Measurements from ENCODE around the gene DPF3.

Gene DPF3

DNA sequence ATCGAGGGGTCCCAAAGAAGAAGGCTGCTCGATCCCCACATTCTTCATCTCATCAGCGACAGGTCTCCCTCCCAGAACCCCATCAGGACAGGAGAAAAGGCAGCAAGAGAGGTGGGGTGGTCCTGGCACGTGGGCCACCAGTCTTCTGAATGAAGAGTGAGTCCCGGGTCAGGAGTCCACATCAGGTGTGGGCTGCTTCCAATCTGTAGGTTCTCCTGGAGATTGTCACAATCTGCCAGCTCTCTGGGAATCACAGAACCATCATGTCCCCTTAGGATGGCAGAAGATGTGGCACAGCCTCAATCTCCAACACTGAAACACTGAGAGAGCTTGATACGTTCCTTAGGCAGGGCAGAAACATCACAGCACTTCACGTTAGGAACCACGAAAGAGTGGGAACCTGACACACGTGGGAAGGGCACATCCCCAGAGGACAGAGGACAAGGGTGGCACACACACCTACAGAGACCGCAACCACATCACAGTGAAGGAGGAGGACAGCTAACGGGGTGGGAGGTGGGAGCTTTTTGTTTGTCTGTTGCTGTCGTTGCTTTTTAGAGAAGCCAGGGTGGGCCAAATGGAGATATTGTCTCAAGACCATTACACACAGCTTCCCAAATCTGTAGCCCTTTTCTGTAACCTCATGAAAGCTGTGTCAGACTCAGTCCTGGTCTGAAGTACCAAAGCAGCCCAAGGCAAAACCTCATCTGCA lies 284.5 kb downstream of the DPF3 start:
- Mint-ChIP-seq H3K27ac (no peak overlapping the region), H3K27me3 (peaks cover 6 to 19% of the 10 kb centered on the region in 2 donors), H3K4me1 (peaks cover 9 to 17% of the 10 kb centered on the region in 2 donors), H3K36me3 (no peaks in the 10 kb centered on the region), H3K9me3 (no peaks in the 10 kb centered on the region), H3K4me3 (no peak overlapping the region)
- ATAC-seq (replicated peaks) (no peak), DNase-seq (no peak)

- DNase-seq: no peak
- Mint-ChIP-seq H3K36me3 (no peaks in the 10 kb centered on the region), H3K27ac (no peak overlapping the region), H3K9me3 (no peaks in the 10 kb centered on the region), H3K4me3 (no peak overlapping the region), H3K27me3 (peaks cover 0 to 13% of the 10 kb centered on the region in 2 donors), H3K4me1 (peaks cover 4 to 13% of the 10 kb centered on the region in 2 donors)
- no peak for ATAC-seq (replicated peaks)
These were observed 285.3 kb downstream of the DPF3 start for GRCh38 chr14:72608391-72609204.

- Mint-ChIP-seq H3K36me3 (no peaks in the 10 kb centered on the region), H3K4me3 (no peak overlapping the region)
- DNase-seq: no peak
These were observed 286.3 kb downstream of the DPF3 start for GRCh38 chr14:72607386-72608130.

GRCh38 chr14:72606879-72607278 lies 287.0 kb downstream of the DPF3 start:
- ATAC-seq (replicated peaks): no peak
- H3K4me3 Mint-ChIP-seq: no peak overlapping the region
- no peaks in the 10 kb centered on the region for H3K36me3 Mint-ChIP-seq
- peaks cover 0 to under 1% of the 10 kb centered on the region in 2 donors for H3K27me3 Mint-ChIP-seq
- peaks cover 0 to 11% of the 10 kb centered on the region in 2 donors for H3K4me1 Mint-ChIP-seq
- H3K27ac Mint-ChIP-seq: no peak overlapping the region
- no peak for DNase-seq
- no peaks in the 10 kb centered on the region for H3K9me3 Mint-ChIP-seq

More at GRCh38 chr14:72607386-72608130, 286.3 kb downstream of the DPF3 start:
- H3K27ac Mint-ChIP-seq: no peak overlapping the region
- ATAC-seq (replicated peaks): no peak
- no peaks in the 10 kb centered on the region for H3K9me3 Mint-ChIP-seq
- peaks cover 0 to 11% of the 10 kb centered on the region in 2 donors for H3K4me1 Mint-ChIP-seq
- H3K27me3 Mint-ChIP-seq: peaks cover 0 to 7% of the 10 kb centered on the region in 2 donors

- ATAC-seq (replicated peaks) (no peak), DNase-seq (no peak)
- no peaks in the 10 kb centered on the region for H3K36me3 Mint-ChIP-seq
- H3K27ac Mint-ChIP-seq: no peak overlapping the region
- H3K4me3 Mint-ChIP-seq: no peak overlapping the region
- H3K27me3 Mint-ChIP-seq: peaks cover 4 to 7% of the 10 kb centered on the region in 2 donors
- H3K4me1 Mint-ChIP-seq: peaks cover 3 to 15% of the 10 kb centered on the region in 2 donors
- H3K9me3 Mint-ChIP-seq: no peaks in the 10 kb centered on the region
These were observed 288.0 kb downstream of the DPF3 start for GRCh38 chr14:72605921-72606220.

- H3K4me3 Mint-ChIP-seq: no peak overlapping the region
- ATAC-seq (replicated peaks) (no peak), DNase-seq (no peak)
- peaks cover 6 to 20% of the 10 kb centered on the region in 2 donors for H3K4me1 Mint-ChIP-seq
- H3K27me3 Mint-ChIP-seq: peaks cover 9 to 12% of the 10 kb centered on the region in 2 donors
- H3K27ac Mint-ChIP-seq: no peak overlapping the region
- no peaks in the 10 kb centered on the region for H3K36me3 Mint-ChIP-seq
- no peaks in the 10 kb centered on the region for H3K9me3 Mint-ChIP-seq
These were observed 288.6 kb downstream of the DPF3 start for GRCh38 chr14:72605096-72605920.

- Mint-ChIP-seq H3K36me3 (no peaks in the 10 kb centered on the region), H3K4me1 (peaks cover 10 to 24% of the 10 kb centered on the region in 2 donors), H3K27ac (no peak overlapping the region), H3K27me3 (peaks cover 10 to 16% of the 10 kb centered on the region in 2 donors), H3K9me3 (no peaks in the 10 kb centered on the region), H3K4me3 (no peak overlapping the region)
- no peak for ATAC-seq (replicated peaks)
- no peak for DNase-seq
These were observed 289.8 kb downstream of the DPF3 start for GRCh38 chr14:72604133-72604532.

GRCh38 chr14:72603639-72604038 lies 290.3 kb downstream of the DPF3 start:
- no peaks in the 10 kb centered on the region for H3K36me3 Mint-ChIP-seq
- H3K4me1 Mint-ChIP-seq: peaks cover 10 to 24% of the 10 kb centered on the region in 2 donors
- ATAC-seq (replicated peaks) (no peak), DNase-seq (no peak)
- H3K27ac Mint-ChIP-seq: no peak overlapping the region
- no peak overlapping the region for H3K4me3 Mint-ChIP-seq
- peaks cover 10 to 16% of the 10 kb centered on the region in 2 donors for H3K27me3 Mint-ChIP-seq
- no peaks in the 10 kb centered on the region for H3K9me3 Mint-ChIP-seq

- Mint-ChIP-seq H3K4me1 (peaks cover 22 to 39% of the 10 kb centered on the region in 2 donors), H3K9me3 (no peaks in the 10 kb centered on the region), H3K36me3 (no peaks in the 10 kb centered on the region), H3K27me3 (peaks cover 14 to 16% of the 10 kb centered on the region in 2 donors), H3K4me3 (no peak overlapping the region), H3K27ac (no peak overlapping the region)
- DNase-seq (no peak), ATAC-seq (replicated peaks) (no peak)
These were observed 293.2 kb downstream of the DPF3 start for GRCh38 chr14:72600551-72601330.

DNA sequence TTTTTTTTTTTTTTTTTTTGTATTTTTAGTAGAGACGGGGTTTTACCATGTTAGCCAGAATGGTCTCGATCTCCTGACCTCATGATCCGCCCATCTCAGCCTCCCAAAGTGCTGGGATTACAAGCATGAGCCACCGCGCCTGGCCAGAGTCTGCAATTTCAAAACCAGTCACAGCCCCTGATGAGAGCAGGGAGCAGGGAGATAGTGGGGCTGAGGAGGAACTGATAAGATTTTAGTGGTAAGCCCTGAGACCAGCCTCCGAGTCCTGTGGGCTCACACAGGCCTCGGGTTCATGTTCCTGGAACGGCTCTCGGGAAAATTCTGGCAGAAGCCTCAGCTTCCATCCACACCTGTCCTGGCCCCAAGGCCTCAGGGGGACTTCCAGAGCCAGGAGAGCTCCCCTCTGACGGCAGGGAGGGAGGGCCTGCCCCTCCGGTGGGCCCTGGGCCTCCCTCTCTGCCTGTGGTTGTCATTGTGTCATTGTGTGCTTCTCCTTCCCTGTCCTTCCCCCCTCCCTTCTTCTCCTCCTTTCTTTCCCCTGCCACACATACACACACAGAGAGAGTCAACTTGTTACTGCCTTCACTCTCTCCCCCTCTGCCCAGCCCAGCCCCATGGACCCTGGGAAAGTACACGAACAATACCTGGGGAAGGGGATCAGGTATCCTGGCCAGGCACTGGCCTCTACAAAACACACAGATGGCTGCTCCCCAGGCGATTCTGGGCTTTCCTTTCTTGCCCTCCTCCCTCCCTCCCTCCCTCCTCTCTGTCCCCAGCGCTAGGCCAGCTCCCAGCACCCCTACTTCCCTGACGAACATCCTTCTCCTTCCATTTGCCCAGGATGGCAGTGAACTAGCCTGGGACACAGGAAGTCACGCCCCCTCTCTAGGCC lies 294.1 kb downstream of the DPF3 start:
- Mint-ChIP-seq H3K9me3 (no peaks in the 10 kb centered on the region), H3K36me3 (no peaks in the 10 kb centered on the region), H3K4me1 (peaks cover 26 to 43% of the 10 kb centered on the region in 2 donors), H3K4me3 (no peak overlapping the region), H3K27me3 (peaks cover 14 to 16% of the 10 kb centered on the region in 2 donors), H3K27ac (no peak overlapping the region)
- no peak for ATAC-seq (replicated peaks)
- no peak for DNase-seq

- peaks cover 14 to 16% of the 10 kb centered on the region in 2 donors for H3K27me3 Mint-ChIP-seq
- peak overlapping the region; percentile 31 for H3K27ac Mint-ChIP-seq
- peak overlapping the region; percentile 25 to 53 for H3K4me3 Mint-ChIP-seq
- DNase-seq (no peak), ATAC-seq (replicated peaks) (peak; percentile 49 to 63)
- H3K9me3 Mint-ChIP-seq: no peaks in the 10 kb centered on the region
- H3K4me1 Mint-ChIP-seq: peaks cover 36 to 48% of the 10 kb centered on the region in 2 donors
- H3K36me3 Mint-ChIP-seq: no peaks in the 10 kb centered on the region
These were observed 295.6 kb downstream of the DPF3 start for GRCh38 chr14:72598306-72598705.
